GM12878 (cell line): Measurements from ENCODE around the gene ZNF154. TPM values are rescaled to one million over a fixed set of nuclear protein-coding genes. Genes with fewer than 3 reads are reported as not detected.

Experiments
- ATF3 ChIP-seq: IDR thresholded peaks from 2 replicates; pipeline ENCODE4 v1.6.1; 2011; ENCODE audit warnings: low read depth, mild to moderate bottlenecking, low read length, moderate library complexity, borderline replicate concordance; ENCODE audit errors: extremely low read depth
- ATF7 ChIP-seq: fragments of 450-650 bp; IDR thresholded peaks from 2 replicates; pipeline ENCODE4 v1.6.1; 2016; ENCODE audit warnings: low read depth, mild to moderate bottlenecking
- CBX3 ChIP-seq: fragments of 200-600 bp; sonication (generic); IDR thresholded peaks from 2 replicates; pipeline ENCODE4 v1.6.1; 2016; ENCODE audit warnings: low read depth, borderline replicate concordance
- ELK1 ChIP-seq: IDR thresholded peaks from 2 replicates; pipeline ENCODE4 v1.6.1; 2012; ENCODE audit warnings: low read depth, low read length, improper control_type of control experiment
- ESRRA ChIP-seq: IDR thresholded peaks from 2 replicates; pipeline ENCODE4 v1.6.1; 2012; ENCODE audit warnings: mild to moderate bottlenecking, low read length, improper control_type of control experiment
- FOXK2 ChIP-seq: fragments of 450-650 bp; IDR thresholded peaks from 2 replicates; pipeline ENCODE4 v1.6.1; 2017; ENCODE audit warnings: mild to moderate bottlenecking, moderate library complexity
- HCFC1 ChIP-seq: fragments of 150-350 bp; IDR thresholded peaks from 2 replicates; pipeline ENCODE4 v1.6.1; 2014; ENCODE audit warnings: low read length
- NFXL1 ChIP-seq: fragments of 450-650 bp; IDR thresholded peaks from 2 replicates; pipeline ENCODE4 v1.6.1; 2017; ENCODE audit warnings: antibody characterized with exemption, mild to moderate bottlenecking, borderline replicate concordance
- NFYB ChIP-seq: IDR thresholded peaks from 2 replicates; pipeline ENCODE4 v1.6.1; 2011; ENCODE audit warnings: low read depth, mild to moderate bottlenecking, low read length, improper control_type of control experiment, moderate library complexity; ENCODE audit not compliant: insufficient read depth
- NR2F1 ChIP-seq: fragments of 450-650 bp; conservative IDR thresholded peaks from 2 replicates; pipeline ENCODE4 v1.6.1; 2017; ENCODE audit warnings: mild to moderate bottlenecking
- NRF1 ChIP-seq: conservative IDR thresholded peaks from 2 replicates; pipeline ENCODE4 v1.6.1; 2011; ENCODE audit warnings: mild to moderate bottlenecking, low read depth, low read length, improper control_type of control experiment
- PAX8 ChIP-seq: fragments of 450-650 bp; IDR thresholded peaks from 2 replicates; pipeline ENCODE4 v1.6.1; 2017; ENCODE audit warnings: mild to moderate bottlenecking, moderate library complexity
- PKNOX1 ChIP-seq: fragments of 450-650 bp; IDR thresholded peaks from 2 replicates; pipeline ENCODE4 v1.6.1; 2016; ENCODE audit warnings: mild to moderate bottlenecking
- RELA ChIP-seq: fragments of 450-650 bp; IDR thresholded peaks from 2 replicates; pipeline ENCODE4 v1.8.0; 2014; ENCODE audit warnings: borderline replicate concordance; ENCODE audit not compliant: partially characterized antibody
- SIX5 ChIP-seq: IDR thresholded peaks from 2 replicates; pipeline ENCODE4 v1.6.1; 2011; ENCODE audit warnings: mild to moderate bottlenecking, low read depth, low read length, moderate library complexity; ENCODE audit not compliant: severe bottlenecking
- SREBF2 ChIP-seq: IDR thresholded peaks from 2 replicates; pipeline ENCODE4 v1.6.1; 2012; ENCODE audit warnings: mild to moderate bottlenecking, low read length
- USF2 ChIP-seq: IDR thresholded peaks from 2 replicates; pipeline ENCODE4 v1.6.1; 2011; ENCODE audit warnings: low read depth, low read length, improper control_type of control experiment, borderline replicate concordance
- YY1 ChIP-seq: IDR thresholded peaks from 2 replicates; pipeline ENCODE4 v1.6.1; 2011; ENCODE audit warnings: low read depth, mild to moderate bottlenecking, low read length
- ZNF24 ChIP-seq: fragments of 450-650 bp; IDR thresholded peaks from 2 replicates; pipeline ENCODE4 v1.6.1; 2017; ENCODE audit warnings: antibody characterized with exemption, mild to moderate bottlenecking
- ZNF687 ChIP-seq: fragments of 450-650 bp; IDR thresholded peaks from 2 replicates; pipeline ENCODE4 v1.6.1; 2017; ENCODE audit warnings: mild to moderate bottlenecking, moderate library complexity
- polyA plus RNA-seq, 11 experiments: library from polyadenylated mRNA; depleted of rRNA in 4 of 11; unstranded in 6 of 11; stranded (reverse) in 5 of 11; fragments of >200 nt; fragmentation: Nextera tagmentation in 4 of 11; fragmentation: Illumina TruSeq in 1 of 11; extraction: Ambion mirVana in 4 of 11; extraction: Trizol in 1 of 11; gene quantifications; 1 replicate in 1 of 11; 2 replicates in 10 of 11; pipeline versions ENCODE4 v1.2.1 to v1.2.3, GENCODE V29; 2011 to 2016; ENCODE audit warnings: inconsistent platforms in 2 of 11, missing spikeins in 2 of 11, low read depth in 1 of 11
- total RNA-seq, 4 experiments: library from RNA; depleted of rRNA in 3 of 4; stranded (reverse); fragments of >200 nt in 3 of 4; fragmentation: Illumina TruSeq in 1 of 4; extraction: Trizol in 1 of 4; gene quantifications; 2 replicates each; pipeline versions ENCODE4 v1.2.1 to v1.2.3, GENCODE V29; 2013 to 2021
- TF ChIP-seq, protein P1 (sequence below): fragments of 450-650 bp; IDR thresholded peaks from 2 replicates; pipeline ENCODE4 v1.6.1; 2016; ENCODE audit warnings: mild to moderate bottlenecking

Gene ZNF154
- total and polyA plus RNA-seq, 10 of the 15 experiments (the other 5 are each of a cell fraction or from before 2014, with no cell fraction given): 0.22 to 1.9 (median 1.1) TPM

GRCh38 chr19:57746580-57747471 lies 37.8 kb upstream of the ZNF154 start, which contains the start of gene ZNF776 (continued):
- TF ChIP-seq ATF3 (no peak), ZNF24 (no peak), ZNF687 (no peak), ATF7 (0 out of 2 replicates have a peak, but pooled peaks have one; percentile 12), SREBF2 (no peak), NFYB (peak; percentile 80), NR2F1 (peak; percentile 30; the same call in 1 of the 2 replicates), SIX5 (peak; percentile 92), USF2 (no peak), YY1 (peak; percentile 96), ELK1 (peak; percentile 61; the same call in 1 of the 2 replicates), FOXK2 (0 out of 2 replicates have a peak, but pooled peaks have one; percentile 19), NRF1 (no peak), PKNOX1 (peak; percentile 99), HCFC1 (peak; percentile 96), PAX8 (no peak), NFXL1 (no peak), ESRRA (no peak), CBX3 (no peak), RELA (peak; percentile 19)
- TF ChIP-seq, protein P1, sequence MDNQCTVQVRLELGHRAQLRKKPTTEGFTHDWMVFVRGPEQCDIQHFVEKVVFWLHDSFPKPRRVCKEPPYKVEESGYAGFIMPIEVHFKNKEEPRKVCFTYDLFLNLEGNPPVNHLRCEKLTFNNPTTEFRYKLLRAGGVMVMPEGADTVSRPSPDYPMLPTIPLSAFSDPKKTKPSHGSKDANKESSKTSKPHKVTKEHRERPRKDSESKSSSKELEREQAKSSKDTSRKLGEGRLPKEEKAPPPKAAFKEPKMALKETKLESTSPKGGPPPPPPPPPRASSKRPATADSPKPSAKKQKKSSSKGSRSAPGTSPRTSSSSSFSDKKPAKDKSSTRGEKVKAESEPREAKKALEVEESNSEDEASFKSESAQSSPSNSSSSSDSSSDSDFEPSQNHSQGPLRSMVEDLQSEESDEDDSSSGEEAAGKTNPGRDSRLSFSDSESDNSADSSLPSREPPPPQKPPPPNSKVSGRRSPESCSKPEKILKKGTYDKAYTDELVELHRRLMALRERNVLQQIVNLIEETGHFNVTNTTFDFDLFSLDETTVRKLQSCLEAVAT: 0 out of 2 replicates have a peak, but pooled peaks have one; percentile 96
